PFSK-1 (cell line): ENCODE data around the gene AAR2.

Experiments used
- FOXP2 ChIP-seq: optimal IDR thresholded peaks from 2 replicates; pipeline ENCODE3; 2011; ENCODE audit warnings: borderline replicate concordance, control low read depth, inconsistent platforms; ENCODE audit not compliant: insufficient read depth; ENCODE audit errors: extremely low read length, extremely low read depth
- POLR2AphosphoS5 ChIP-seq: IDR thresholded peaks from 2 replicates; pipeline ENCODE4 v1.6.1; 2012; ENCODE audit warnings: low read depth, mild to moderate bottlenecking, control low read depth, low read length, moderate library complexity
- REST ChIP-seq, 2 experiments: IDR thresholded peaks; 2 replicates each; pipeline versions ENCODE4 v1.6.1 to v1.8.0; 2011 to 2012; ENCODE audit warnings: low read depth in 2 of 2, low read length in 2 of 2, control low read depth in 1 of 2, inconsistent platforms in 1 of 2, mild to moderate bottlenecking in 1 of 2, moderate library complexity in 1 of 2; ENCODE audit not compliant: insufficient read depth in 1 of 2
- SIN3A ChIP-seq: IDR thresholded peaks from 2 replicates; pipeline ENCODE4 v1.6.1; 2012; ENCODE audit warnings: mild to moderate bottlenecking, low read length, moderate library complexity, borderline replicate concordance; ENCODE audit not compliant: insufficient read depth
- TAF1 ChIP-seq: IDR thresholded peaks from 2 replicates; pipeline ENCODE4 v1.6.1; 2012; ENCODE audit warnings: low read length, control low read depth, borderline replicate concordance; ENCODE audit not compliant: insufficient read depth

Gene AAR2

GRCh38 chr20:36214684-36215256, 21.5 kb upstream of the AAR2 start:
- no peak for TF ChIP-seq FOXP2
- no peak for TF ChIP-seq SIN3A
- no peak for TF ChIP-seq REST (IDR thresholded peaks at IDR 0.05; ENCODE audit: insufficient read depth in 1 of 2, low read depth in 2 of 2, low read length in 2 of 2)
- TF ChIP-seq POLR2AphosphoS5, result no peak
- no peak for TF ChIP-seq TAF1

GRCh38 chr20:36215778-36216177, 20.5 kb upstream of the AAR2 start:
- no peak for TF ChIP-seq TAF1
- TF ChIP-seq REST (IDR thresholded peaks at IDR 0.05; ENCODE audit: insufficient read depth in 1 of 2, low read depth in 2 of 2, low read length in 2 of 2), result no peak
- TF ChIP-seq POLR2AphosphoS5, result no peak

GRCh38 chr20:36216314-36217025, 19.8 kb upstream of the AAR2 start:
- TF ChIP-seq SIN3A, result no peak

GRCh38 chr20:36217226-36217625, 19.1 kb upstream of the AAR2 start:
- TF ChIP-seq REST (IDR thresholded peaks at IDR 0.05; ENCODE audit: insufficient read depth in 1 of 2, low read depth in 2 of 2, low read length in 2 of 2) (no peak), SIN3A (no peak), TAF1 (no peak), POLR2AphosphoS5 (no peak), FOXP2 (no peak)

GRCh38 chr20:36218380-36219064, 17.8 kb upstream of the AAR2 start:
- TF ChIP-seq REST (IDR thresholded peaks at IDR 0.05; ENCODE audit: insufficient read depth in 1 of 2, low read depth in 2 of 2, low read length in 2 of 2) (no peak), TAF1 (no peak), POLR2AphosphoS5 (no peak), FOXP2 (no peak), SIN3A (no peak)
